SIG-M5 treated with dmso at 0.1 percent for 504 hours (cell line): Measurements from ENCODE around the gene NAV2.
A peak's percentile ranks its signal among the peaks of the same experiment; 100 is the strongest.

ENCODE experiments used
- DNase-seq: peaks from one replicate; lab custom pipeline; 2025; ENCODE audit not compliant: unreplicated experiment; lab: John Stamatoyannopoulos, UW

NAV2 gene

GRCh38 chr11:19712281-19713195, at the start of gene NAV2:
TSS of gene NAV2 (plus strand) at chr11:19712837. CDS start at chr11:19713696, 859 bp downstream.
- peak; percentile 20 for DNase-seq

DNA sequence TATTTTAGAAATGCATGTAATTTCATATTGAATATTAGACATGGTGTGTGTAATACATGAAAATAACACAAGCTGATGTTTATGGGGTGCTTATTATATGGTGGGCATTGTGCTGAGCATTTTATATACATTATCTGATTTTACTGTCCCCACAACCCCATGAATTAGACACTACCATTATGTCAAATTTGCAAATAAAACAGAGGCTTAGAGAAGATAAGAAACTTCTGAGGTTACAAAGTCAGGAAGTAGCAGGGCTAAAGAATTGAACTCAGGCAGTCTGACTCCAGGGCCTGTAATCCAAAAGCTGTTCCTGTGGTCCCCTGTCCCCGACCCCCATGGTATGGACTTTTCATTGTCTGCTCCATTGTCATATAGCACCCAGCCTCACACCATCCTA, 49.4 kb upstream of the NAV2 start:
- no peak for DNase-seq

DNA sequence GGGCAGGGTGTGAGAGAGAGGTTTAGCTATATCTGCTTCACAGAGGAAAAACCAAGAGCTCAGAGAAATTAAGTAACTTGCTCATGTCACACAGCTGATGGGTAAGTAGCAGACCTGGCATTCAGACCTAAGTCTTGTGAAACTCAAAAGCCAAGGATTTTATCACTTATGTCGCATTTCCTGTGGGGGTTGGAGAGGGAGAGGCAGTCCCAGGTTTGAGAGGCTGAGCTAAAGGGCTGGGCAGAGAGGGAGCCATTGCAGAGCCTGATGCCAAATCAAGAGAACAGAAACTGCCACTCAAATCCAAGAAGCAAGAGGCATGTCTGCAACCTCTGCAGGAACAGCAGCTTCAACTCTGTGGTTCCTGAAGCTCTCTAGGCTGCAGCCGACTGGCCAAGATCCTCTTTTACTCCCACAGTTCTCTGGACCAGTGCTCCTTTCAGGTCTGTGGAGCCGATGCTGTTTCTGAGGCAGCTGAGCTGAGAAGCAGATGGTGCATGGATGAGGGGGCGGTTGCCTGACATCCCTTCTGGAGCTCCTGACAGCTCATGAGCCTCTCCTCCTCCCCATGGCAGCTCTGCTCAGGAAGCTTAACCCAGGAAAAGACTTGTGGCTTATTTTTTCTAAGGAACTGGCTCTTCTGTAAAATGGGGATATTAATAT, 47.6 kb upstream of the NAV2 start:
- DNase-seq = no peak

- DNase-seq = no peak
These were observed 45.7 kb upstream of the NAV2 start for GRCh38 chr11:19666951-19667350.

- DNase-seq = no peak
These were observed 43.1 kb upstream of the NAV2 start for GRCh38 chr11:19669511-19669910.

- no peak for DNase-seq
These were observed 42.4 kb upstream of the NAV2 start for GRCh38 chr11:19670030-19670791.

- DNase-seq = no peak
These were observed 39.9 kb upstream of the NAV2 start for GRCh38 chr11:19672586-19673206.

GRCh38 chr11:19673924-19674729, 38.5 kb upstream of the NAV2 start:
- DNase-seq = no peak

- no peak for DNase-seq
These were observed 37.8 kb upstream of the NAV2 start for GRCh38 chr11:19674836-19675235.

- DNase-seq = no peak
These were observed 37.2 kb upstream of the NAV2 start for GRCh38 chr11:19675397-19675796.

DNA sequence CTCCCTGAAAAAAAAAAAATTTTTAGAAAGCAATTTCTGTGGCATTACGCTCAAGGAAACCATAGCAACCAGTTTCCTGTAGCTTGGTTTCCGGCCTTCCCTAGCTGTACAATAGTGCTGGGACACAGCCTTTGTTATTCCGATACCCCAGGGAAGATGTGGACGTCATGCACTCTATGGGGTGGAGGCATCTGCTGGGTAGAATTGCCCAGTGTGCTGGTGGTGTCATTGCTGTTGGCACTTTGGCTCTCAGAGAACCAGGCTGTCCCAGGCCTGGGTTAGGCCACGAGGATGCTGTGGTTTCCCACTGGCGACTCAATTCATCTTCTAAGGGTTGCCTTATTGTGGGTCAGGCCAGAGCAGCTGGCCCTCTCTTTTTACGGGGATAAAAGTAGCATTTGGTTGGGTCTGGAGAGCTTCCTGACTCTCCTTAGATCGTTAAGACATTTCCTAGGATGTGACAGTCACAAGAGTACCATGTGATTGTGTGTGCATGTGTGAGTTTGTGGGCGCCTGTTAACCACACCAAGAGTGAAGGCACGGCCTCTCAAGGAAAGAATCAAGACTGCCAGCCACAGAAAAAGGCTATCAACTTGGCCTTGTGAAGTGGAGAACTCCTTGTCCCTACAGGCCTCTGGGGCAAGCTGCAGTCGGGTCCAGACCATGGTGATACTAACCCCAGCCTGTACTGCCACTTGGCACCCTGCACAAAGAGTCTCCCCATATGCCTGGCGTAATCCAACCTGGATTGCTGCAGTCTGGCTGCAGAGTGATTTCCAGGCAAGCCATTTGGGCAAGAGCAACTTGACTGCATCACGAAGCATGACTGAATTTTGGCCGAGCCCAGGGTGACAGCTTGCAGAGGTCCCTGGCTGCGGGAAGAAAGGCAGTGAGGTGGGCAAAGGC, 35.9 kb upstream of the NAV2 start:
- no peak for DNase-seq

DNA sequence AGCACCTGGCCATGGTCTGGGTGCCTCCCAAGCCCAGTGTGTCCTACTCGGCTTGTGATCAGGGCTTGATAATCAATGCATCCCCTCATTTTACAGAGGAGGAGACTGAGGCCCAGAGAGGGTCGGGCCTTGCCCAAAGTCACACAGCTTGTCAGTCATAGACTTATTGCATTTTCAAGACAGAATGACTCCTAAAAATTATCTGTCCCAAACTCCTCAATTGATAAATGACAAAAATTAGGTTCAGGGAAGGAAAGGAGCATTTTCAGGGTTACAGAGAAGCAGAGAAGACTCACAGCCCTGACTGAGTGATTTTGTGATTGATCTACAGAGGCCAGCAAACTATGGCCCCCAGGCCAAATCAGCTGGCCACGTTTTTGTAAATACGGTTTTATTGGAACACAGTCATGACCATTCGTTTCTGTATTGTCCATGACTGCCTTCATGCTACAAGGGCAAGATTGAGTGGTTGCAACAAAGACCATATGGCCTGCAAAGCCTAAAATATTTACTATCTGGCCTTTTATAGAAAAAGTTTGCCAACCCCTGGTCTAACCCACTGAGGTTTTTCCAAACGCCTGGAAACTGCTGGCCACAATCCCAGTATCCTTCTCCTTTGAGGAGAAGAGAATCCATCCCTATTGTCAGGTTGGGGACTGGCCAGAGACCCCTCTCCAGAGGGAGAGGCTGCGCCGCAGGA, 35.1 kb upstream of the NAV2 start:
- DNase-seq = no peak

DNA sequence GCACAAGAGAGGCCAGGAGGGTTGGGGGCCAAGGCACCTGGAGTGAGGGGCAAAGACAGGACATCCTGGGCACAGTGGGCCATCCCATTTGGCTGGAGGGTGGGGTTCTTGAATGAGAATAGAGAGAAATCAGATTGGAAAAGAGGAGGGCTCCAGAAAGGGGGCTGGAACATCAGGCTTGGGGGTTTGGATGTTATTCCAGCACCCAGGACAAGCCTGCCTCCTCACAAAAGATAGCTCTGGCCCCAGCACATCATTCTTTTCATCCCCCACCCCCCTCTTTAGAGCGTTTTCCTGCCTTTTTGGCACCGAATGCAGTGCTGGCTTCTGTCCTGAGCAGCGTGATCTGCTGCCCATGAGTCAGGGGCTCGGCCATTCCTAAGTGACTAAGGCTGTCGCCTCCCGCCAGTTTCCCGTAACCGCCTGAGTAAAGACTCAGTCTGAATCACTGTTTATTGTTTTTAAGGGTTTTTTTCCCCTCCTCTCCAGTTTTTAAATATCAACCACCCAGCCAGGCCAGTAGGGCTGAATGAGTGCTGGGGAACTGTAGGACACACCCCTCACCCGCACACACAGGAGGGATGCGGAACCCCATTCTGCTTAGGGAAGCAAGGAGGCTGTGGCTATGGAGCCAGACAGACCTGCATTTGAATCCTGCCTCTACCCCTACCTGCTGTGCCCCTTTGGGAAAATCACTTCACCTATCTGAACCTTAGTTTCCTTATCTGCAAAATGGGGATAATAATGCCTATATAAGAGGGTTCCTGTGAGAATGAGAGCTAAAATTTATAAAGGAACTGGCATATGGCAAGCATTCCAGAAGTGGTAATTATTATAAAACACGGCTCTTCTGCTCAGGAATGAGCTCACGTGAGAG, 32.4 kb upstream of the NAV2 start:
- no peak for DNase-seq

GRCh38 chr11:19680829-19681368, 31.7 kb upstream of the NAV2 start:
- DNase-seq = no peak

GRCh38 chr11:19683141-19683805, 29.4 kb upstream of the NAV2 start:
- DNase-seq = no peak

DNA sequence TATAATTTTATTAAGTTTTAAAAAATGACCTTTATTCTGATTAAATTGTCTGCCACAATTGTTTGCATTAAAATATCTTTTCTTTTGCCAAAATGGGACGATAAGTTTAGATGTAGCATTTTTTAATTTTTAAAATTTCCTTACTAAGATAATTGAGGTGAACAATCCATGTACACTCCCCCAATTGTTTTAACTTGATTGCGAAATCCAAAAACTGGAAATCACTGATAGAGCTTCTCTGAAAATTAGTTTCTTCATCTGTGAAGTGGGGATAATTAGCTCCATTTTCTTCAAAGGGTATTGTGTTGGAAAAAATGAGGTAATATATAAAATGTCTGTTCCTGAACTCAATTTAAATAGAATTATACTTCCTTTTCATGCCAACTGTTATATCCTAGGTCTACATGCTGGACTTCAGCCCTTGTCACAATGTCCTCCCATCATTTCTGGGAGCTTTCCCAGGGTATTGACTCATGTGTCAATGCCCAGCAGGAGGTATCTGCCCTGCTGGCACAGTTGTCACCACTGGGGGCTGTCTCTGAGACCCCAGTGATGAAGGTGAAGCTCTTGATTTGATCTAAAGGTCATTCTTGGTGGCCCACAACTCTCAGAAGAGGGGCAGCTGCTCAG, 28.7 kb upstream of the NAV2 start:
- DNase-seq = no peak
